Sciatic nerve (tissue), 2 donors: ENCODE data around the gene DAPK1. TPM values are rescaled to one million over a fixed set of nuclear protein-coding genes. Genes with fewer than 3 reads are reported as not detected.

ENCODE experiments used
- ATAC-seq: fragments of 200-7000 bp; cut with Tn5 transposase; one replicate; pipeline ENCODE4 v1.9.1; 2020; ENCODE audit warnings: mild to moderate bottlenecking, moderate library complexity
- DNase-seq: peaks from one replicate; pipeline ENCODE4 v3.0.0-alpha.2; 2020; ENCODE audit warnings: low spot score
- intact Hi-C: fragments of 100-400 bp; cut with DNase I; formaldehyde crosslinking; loops from one replicate; pipeline ENCODE4 v1.14.2; 2022
- total RNA-seq: library from RNA; stranded (reverse); fragmentation: NEBNext Ultra II Directional; extraction: Animal tissue kit (Norgen Biotek cat#: 25700); gene quantifications from one replicate; pipeline ENCODE4 v1.2.1, GENCODE V29; 2021
- donor health status: DM: no; HTN: no; CAD: no.
- donor health status: DM: no; HTN: no; CAD: no.

Gene DAPK1
- total RNA-seq, 1 donor from 2014 or later: 71.1 TPM

DNA sequence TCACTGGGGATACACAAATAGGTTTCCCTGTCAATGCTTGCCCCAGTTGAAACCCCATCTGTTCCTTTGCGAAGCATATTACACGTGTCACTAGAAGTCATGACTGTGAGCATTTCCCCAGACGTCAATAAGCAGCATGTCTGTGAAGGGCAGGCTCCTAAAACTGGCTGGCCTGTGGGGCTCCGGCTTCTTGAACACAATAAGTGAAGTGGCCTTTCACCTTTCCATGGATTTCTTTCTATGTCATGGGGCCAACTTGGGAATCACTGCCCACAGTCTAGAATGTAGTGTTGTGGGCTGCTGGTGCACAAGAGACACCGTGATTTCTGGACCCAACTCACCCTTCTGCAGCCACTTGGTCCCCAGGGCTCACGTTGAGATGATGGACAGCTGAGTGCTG is 167.8 kb downstream of the DAPK1 start:
- ATAC-seq: no peak
- intact Hi-C loops: no loop called here
- DNase-seq: no peak

DNA sequence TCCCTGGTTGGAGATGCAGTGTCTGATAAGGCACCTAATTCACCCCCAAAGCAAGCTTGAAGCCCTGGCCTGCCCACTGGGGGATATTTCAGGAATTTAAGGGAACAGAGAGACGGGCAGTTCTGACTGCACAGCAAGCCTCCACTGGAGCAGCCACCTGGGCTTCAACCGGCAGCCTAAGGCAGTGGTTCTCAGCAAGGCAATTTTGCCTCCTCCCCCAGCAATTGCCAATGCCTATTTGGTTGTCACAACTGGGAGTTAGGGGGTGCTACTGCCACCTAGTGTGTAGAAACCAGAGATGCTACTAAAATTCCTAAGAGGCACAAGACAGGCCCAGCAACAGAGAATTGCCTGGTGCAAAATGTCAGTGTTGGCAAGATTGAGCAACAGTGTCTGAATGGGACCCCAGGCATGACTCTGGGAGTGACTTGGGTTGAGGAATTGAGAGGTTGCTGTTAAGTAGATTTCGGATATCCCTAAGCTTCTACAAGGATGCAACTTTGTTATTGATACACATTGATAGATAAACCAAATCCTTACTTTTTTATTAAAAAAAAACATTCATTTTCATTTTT is 169.6 kb downstream of the DAPK1 start:
- DNase-seq (no peak), ATAC-seq (no peak)
- intact Hi-C loops: no loop called here

DNA sequence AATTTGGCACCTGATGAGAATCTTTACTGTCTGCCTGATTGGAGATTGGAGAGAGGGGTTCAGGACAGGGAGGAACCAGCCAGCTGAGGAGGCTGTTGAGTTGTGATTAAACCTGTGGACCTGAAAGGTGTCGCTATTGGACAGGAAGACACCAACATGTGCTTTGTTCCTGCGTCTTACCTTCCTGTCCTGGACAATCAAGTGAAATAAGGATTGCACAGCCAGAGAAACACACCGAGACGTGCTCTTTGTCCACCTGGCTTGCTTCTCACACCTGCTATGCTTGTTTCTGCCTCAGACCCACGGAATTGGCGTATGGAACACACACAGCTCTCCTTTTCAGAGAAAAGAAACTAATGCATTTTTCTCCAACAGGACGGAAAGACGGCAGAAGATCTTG is 170.6 kb downstream of the DAPK1 start:
- intact Hi-C loops: no loop called here
- ATAC-seq (no peak), DNase-seq (no peak)

DNA sequence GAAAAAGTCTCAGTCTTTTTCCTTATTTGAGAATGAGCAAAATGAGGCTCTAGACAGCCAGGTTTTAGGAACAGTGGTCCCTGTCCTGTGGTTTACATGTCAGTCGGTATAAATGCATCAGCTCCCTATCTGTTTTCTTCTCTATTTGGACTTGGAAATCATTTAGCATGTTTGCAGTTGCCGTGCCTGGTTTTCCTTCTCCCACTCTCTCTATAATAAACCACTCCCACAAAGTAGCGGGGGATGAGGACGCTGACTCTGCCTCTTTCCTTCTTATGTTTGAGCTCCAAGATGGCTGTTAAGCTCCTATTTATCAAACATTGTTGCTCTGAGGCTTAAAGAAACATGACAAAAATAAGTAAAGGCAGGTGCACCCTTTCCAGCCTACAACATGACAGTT is 171.1 kb downstream of the DAPK1 start:
- intact Hi-C loops: no loop called here
- ATAC-seq (no peak), DNase-seq (no peak)

DNA sequence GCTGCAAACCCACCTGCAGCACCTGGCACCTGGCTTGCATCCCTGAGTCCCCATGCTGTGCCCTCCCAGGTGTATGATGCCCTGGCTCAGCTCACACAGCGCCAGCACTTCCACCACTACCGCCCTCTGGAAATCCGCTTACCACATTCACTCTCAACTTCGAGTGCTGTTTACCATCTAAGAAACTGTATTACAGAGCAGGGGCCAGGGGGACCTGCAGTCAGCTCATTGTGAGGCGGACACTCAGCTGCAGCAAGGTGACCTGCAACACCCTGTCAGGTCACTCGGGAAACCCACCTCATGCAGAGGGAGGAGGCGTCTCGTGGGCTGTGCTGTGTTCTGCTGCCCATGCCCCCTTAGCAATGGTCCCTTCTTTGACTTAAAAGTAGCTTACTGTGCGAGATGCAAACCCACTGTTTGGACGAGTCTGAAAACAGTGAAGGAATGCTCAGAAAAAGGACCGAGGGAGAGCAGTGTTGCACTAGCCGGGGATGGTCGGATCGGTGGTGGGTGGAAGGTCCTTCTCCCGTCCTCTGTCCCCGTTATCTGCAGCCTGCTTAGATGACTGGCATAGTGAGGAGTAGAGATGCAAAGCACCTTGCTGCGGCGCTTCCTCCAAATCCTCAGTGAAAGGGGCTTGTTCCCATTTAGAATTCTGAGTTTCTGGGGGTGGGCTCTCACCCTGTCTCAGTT is 173.1 kb downstream of the DAPK1 start:
- ATAC-seq (no peak), DNase-seq (no peak)
- intact Hi-C loops: no loop called here

DNA sequence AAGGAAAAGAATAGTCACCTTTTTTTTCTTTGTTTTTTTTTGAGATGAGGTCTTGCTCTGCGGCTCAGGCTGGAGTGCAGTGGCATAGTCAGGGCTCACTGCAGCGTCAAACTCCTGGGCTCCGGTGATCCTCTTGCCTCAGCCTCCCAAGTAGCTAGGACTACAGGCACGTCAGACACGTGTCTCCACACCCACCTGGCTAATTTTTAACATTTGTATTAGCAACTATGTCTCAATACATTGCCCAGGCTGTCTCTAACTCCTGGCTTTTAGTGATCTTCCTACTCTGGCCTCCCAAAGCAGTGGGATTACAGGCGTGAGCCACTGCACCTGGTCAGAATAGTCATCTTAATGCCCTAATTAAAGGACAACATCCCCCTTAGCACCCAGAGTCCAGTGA is 173.8 kb downstream of the DAPK1 start:
- DNase-seq (no peak), ATAC-seq (no peak)
- intact Hi-C loops: no loop called here

DNA sequence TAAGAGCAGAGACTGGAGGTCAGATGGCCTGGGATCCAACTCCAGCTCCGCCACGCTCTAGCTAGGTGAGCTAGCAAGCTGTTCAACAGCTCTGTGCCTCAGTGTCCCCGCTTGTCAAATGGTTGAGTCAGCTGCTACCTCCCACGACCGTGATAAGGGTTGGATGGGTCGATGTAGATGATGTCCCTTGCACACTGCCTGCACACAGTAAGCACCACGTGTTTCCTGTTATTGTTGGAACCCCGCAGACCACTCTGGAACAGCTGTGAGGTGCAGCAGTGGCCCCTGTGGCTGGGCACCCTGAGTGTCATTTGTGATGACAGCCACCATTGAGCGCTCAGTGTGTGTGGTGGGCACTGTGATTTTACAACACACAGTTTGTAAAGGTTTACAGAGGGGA is 174.3 kb downstream of the DAPK1 start:
- no peak for ATAC-seq
- no peak for DNase-seq
- intact Hi-C loops: no loop called here

DNA sequence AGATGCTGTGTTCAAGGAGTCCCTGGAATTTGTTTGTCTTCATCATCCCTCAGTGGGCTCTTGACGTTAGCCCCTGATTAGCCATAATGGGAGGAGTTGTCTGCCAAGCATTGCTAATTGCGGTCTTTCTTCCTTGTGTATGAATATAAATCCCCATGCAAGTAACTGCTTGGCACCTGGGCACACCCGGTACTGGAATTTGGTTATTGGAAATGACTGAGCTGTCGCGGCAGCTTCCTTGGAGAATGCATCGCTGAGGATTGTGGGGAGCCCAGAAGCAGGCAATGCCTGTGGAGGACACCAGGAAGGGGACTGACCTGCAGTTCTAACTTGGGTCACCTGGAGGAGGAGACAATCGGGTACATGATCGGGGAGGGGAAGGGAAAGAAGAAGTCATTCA is 174.9 kb downstream of the DAPK1 start:
- no peak for ATAC-seq
- intact Hi-C loops: no loop called here
- DNase-seq: no peak

DNA sequence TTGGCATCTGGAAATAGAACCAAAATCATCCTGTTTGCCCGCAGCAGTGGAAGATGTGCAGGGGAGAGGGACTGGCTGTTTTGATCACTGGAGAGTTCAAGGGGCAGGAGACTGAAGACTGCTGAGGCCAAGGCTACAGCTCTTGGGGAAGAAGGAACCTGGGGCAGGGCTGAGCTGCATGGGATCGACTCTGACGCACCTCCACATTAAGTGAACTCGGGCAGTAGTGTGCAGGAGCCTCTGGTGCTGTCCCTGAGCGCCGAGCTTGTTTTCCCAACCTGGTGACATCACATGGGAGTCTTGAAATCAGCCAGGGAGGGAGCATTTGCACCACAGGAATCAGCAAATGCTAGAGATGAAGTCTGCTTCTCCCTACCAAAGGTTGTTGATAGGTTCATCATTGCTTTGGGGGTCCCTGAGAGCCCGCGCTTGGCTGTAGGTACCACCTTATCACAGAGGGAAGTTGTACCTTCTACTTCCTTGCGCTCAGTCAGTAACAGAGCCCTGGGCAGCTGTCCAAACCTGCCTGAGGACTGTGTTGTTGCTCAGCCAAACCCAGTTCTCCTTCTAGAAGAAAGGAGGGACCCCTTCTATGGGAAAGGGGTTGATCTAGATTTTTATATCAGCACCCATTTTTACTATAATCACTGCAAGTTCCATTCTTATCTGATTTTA is 175.9 kb downstream of the DAPK1 start:
- ATAC-seq: no peak
- intact Hi-C loops: no loop called here
- no peak for DNase-seq

DNA sequence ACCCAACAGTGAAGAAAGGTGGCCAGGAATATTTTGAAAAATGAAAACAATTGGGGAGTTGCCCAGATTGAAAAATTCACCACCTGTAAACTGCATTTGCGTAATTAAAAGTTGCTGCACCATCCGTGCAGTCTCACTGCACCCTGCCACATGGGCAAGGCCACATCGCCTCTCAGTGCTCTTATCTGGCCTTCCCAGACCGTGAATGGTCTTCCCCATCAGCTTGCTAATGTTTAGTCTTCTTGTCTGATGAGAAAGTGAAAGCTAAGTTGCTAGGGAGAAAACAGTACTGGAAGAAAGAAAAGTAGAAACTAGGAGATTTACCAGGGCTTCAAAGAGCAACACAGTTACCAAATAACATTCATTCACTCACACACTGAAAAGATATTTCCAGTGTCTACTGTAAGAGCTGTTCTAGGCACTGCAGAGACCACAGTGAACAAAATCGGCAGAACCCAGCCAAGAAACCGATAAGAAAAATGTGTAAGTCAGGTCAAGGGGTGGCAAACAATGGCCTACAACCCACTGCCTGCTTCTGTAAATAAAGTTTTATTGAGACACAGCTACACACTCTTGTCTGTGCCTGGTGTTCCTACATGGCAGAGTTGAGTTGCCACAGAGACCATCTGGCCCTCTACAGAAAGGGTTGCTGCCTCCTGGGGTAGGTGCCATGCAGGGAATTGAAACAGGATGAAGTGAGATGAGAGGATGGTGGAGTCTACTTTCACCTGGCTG is 177.1 kb downstream of the DAPK1 start:
- DNase-seq (no peak), ATAC-seq (no peak)
- intact Hi-C loops: no loop called here

DNA sequence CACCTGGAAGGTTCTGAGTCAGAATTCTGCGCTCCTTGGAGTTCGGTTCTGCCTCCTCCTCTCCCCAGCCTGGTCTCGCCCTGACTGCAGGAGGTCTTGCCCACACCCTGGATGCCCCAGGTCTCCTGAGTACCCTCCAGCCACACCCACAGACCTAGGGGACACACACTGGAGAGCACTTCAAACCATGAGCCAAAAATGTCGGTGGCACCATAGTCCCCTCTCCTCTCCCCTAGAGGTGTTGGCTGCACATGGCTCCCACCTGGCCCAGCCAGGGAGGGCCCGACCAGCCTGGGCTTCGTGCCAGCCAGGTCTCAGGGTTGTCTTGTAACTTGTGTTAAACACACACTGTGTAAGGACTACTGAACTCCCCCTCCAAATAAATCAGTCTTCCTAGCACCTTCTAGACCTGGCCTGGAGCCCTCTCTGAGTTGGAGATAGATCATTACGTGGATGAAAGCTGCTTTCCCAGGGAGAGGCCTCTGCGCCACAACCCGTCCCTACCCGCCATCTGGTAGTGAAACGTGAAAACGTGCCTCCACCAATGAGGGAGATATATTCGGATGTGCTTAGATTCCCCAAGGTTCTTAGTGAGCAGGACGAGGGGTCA is 178.3 kb downstream of the DAPK1 start:
- ATAC-seq (no peak), DNase-seq (no peak)

DNA sequence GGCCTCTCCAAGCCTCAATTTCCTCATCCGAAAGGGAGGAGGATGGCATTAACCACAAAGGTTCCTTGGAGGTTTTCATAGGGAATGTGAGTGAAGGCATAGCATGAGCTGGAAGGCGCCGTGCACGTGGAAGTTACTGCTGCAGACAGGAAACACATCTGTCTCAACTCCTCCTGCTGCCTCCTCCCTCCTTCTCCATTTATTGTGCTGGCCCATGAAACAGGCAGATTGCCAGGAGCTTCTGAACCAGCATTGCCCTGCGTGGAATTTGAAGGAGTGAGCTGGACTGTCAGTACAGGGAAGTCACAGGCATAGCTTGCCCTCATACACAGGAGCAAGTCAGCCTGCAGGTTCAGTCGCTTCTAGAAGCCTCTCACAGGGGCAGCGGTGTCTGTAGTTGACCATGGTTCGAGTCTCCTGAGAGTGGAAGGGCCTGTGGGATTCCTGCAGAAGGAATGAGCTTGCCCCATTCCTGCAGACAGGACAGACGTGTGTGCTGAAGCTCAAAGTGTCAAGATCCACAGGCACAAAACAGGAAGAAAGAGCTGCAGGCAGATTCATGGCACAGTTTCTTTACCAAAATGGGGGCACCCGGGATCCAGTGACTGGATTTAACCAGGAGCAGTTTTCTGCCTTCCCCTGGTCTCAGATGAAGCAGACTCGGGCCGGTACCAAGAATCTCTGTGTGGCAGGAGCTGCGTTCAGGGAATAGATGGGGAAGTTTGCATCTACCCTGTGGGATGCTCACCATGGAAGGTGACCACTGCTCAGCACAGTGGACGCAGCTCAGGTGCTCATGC is 179.5 kb downstream of the DAPK1 start:
- DNase-seq (no peak), ATAC-seq (peak; percentile 55)
- intact Hi-C loops: no loop called here

More for the DNA sequence above, 178.3 kb downstream of the DAPK1 start:
- intact Hi-C loops: no loop called here

DNA sequence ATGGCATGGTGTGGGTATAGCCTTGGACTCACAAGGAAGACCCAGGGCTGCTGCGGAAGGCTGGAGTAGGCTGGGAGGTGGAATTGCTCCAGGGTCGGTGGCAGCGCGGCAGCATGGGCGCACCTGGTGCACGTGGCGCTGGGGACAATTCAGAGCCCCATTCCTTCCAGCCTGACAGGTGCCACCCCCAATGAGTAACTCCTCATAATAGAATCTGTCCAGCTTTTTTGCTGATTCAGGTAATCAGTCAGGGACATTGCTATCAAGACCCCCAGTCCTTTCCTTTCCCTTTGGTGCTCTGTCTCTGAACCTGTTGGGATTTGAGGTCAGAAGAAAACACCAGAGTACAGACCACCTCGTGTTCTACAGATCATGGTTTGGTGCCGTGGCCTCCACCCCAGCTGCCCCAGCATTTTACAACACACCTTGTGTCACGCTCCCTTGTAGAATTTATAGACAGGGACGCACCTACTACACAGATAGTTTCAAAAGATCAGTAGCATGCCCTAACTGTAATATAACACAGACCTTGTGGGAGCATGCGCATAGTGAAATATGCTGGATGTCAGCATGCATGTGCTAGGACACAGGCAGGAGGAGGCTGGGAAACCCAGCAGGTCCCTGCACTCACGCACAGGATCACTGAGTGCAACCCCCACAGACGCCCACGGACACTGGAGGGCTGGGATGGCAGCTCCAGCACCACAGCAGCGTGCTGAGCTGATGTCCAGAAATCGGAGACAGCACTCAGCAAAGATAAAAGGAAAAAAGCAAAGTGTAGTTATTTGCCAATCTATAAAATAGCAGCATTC is 180.3 kb downstream of the DAPK1 start:
- ATAC-seq (no peak), DNase-seq (no peak)
- intact Hi-C loops: no loop called here

DNA sequence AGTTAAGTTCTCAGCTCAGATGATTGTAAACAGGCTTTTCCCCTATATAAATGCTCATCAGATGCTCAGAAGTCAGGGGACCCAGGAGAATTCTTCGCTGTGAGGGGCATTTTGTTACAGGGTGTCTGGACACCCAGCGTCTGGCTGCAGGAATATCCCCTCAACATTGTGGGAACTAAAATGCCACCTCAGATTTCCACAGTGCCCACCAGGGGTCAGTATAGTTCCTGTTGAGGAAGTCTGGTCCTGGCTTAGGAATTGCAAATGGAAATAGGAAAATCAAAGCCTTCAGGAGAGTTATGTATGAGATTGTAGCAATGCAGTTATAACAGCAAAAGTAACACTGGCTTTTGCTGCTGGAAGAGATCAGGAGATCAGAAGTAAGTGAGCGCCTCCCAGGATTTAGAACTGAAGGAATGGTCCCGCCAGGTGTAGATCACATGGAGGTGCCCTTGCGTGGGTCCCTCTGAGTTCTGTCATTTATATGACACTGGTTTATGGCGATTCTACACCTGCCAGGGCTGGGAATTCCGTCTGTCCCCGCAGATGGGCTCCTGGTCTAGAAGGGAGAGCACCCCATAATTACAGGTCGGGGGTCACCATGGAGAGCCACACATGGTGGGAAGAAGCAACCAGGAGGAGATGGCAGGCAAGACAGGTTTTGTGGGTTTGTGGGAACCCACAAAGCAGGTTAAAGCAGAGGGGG is 181.1 kb downstream of the DAPK1 start:
- ATAC-seq (peak; percentile 61), DNase-seq (peak; percentile 81)
- intact Hi-C loops: no loop called here

DNA sequence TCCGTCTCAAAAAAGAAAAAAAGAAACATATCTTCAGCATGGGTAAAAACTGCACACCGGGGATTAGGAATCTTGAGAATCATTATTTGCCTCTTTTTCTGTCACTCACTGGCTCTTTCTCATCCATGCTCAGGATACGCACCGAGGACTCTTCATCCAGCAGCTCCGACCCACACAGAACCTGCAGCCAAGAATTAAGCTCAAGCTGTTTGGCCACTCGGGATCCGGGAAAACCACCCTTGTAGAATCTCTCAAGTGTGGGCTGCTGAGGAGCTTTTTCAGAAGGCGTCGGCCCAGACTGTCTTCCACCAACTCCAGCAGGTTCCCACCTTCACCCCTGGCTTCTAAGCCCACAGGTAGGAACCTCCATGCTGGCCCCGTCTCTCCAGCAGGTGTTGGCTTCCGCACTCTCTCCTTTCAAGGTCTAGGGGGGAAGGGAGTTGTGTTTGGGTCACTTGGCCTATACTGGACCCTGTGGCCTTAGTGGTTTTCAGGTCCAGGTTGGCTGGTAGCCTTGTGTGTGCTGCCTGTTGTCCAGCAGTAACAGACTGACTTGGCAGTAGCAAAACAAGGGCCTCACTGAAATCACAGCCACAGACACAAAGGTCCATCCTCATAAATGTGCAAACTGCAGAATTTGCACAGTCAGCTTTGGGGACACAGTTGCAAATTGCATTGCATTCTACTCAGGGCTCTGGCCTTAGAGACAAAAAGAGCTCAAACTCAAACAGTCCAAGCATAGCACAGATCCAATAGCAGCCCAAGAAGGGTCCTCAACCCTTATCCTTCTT is 183.8 kb downstream of the DAPK1 start:
- ATAC-seq: no peak
- intact Hi-C loops: loop anchor here (10.0 kb wide), 1 partner anchor 123 kb away; no protein-coding TSS in a partner anchor
- no peak for DNase-seq

DNA sequence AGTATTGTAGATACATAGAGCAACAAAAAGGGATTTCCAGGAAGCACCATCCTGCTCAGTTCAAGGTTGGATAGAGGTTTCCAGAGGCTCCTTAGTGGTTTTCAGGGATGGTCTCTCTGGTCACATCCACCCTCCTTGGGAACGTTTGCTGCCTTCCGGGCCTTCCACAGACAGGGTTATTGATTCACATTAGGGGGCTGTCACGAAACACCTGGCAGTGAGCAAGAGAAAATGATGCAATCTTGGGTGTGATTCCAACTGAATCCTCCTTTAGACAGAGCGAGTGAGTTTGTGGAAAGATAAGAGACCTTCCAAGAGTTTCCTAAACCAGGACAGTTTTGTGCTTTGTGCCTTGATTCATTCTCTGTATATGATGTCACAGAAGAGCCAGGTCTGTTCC is 184.4 kb downstream of the DAPK1 start:
- intact Hi-C loops: loop anchor here (10.0 kb wide), 1 partner anchor 123 kb away; no protein-coding TSS in a partner anchor
- DNase-seq (no peak), ATAC-seq (no peak)
